K562 (cell line): ENCODE data around the gene TUBA4B. TPM values are rescaled to one million over a fixed set of nuclear protein-coding genes. Genes with fewer than 3 reads are reported as not detected.

ENCODE experiments used
- CHD1 ChIP-seq: fragments of 200-600 bp; sonication (generic); IDR thresholded peaks from one replicate; pipeline ENCODE4 v1.6.1; 2012; ENCODE audit warnings: mild to moderate bottlenecking, moderate library complexity, low read length, inconsistent platforms
- CHD4 ChIP-seq: fragments of 200-600 bp; sonication (generic); IDR thresholded peaks from 3 replicates; pipeline ENCODE4 v1.6.1; 2012; ENCODE audit warnings: low read depth, mild to moderate bottlenecking, mixed read lengths, low read length, inconsistent platforms; ENCODE audit not compliant: insufficient read depth, insufficient replicate concordance, poor library complexity, severe bottlenecking
- NFATC3 ChIP-seq: fragments of 450-650 bp; IDR thresholded peaks from 2 replicates; pipeline ENCODE4 v1.6.1; 2017; ENCODE audit warnings: mild to moderate bottlenecking
- RBBP5 ChIP-seq: fragments of 200-600 bp; sonication (generic); IDR thresholded peaks from 2 replicates; pipeline ENCODE4 v1.6.1; 2012; ENCODE audit warnings: borderline replicate concordance, mild to moderate bottlenecking, low read length, control low read depth, inconsistent platforms; ENCODE audit not compliant: insufficient read depth, poor library complexity, severe bottlenecking
- TRIM28 ChIP-seq: fragments of 450-650 bp; IDR thresholded peaks from 2 replicates; pipeline ENCODE4 v1.6.1; 2017
- polyA plus RNA-seq, 8 experiments: library from polyadenylated mRNA; depleted of rRNA in 4 of 8; stranded (reverse) in 5 of 8; unstranded in 3 of 8; fragments of >200 nt; fragmentation: Nextera tagmentation in 2 of 8; fragmentation: Illumina TruSeq in 1 of 8; extraction: Ambion mirVana in 2 of 8; extraction: Trizol in 1 of 8; gene quantifications; 2 replicates each; pipeline versions ENCODE4 v1.2.1 to v1.2.3, GENCODE V29; 2011 to 2014; ENCODE audit warnings: inconsistent platforms in 1 of 8, missing spikeins in 1 of 8
- total RNA-seq, 7 experiments: library from RNA; depleted of rRNA in 6 of 7; stranded (reverse); fragments of >200 nt in 6 of 7; fragmentation: Illumina TruSeq in 2 of 7; extraction: Trizol in 2 of 7; gene quantifications; 2 replicates each; pipeline versions ENCODE4 v1.2.1 to v1.2.3, GENCODE V29; 2011 to 2021; ENCODE audit warnings: low replicate concordance in 1 of 7
- TF ChIP-seq, protein P1 (sequence below), 2 experiments: fragments of 450-650 bp in 1 of 2; sonication (generic) in 1 of 2; formaldehyde crosslinking in 1 of 2; IDR thresholded peaks; 2 replicates each; pipeline versions ENCODE4 v1.7.1 to v1.9.0; 2016 to 2022; ENCODE audit warnings: inconsistent platforms in 1 of 2, mild to moderate bottlenecking in 1 of 2, missing genetic modification reagents in 1 of 2
- TF ChIP-seq, protein P2 (sequence below): fragments of 250-450 bp; sonication (Bioruptor Pico); IDR thresholded peaks from 2 replicates; pipeline ENCODE4 v1.5.0; 2021; ENCODE audit warnings: mild to moderate bottlenecking, borderline replicate concordance
- TF ChIP-seq, protein P3 (sequence below): sonication (generic); formaldehyde crosslinking; IDR thresholded peaks from 2 replicates; pipeline ENCODE4 v1.8.0; 2022; ENCODE audit warnings: mild to moderate bottlenecking, missing genetic modification reagents

TUBA4B gene
- total and polyA plus RNA-seq, 9 of the 15 experiments (the other 6 are each of a cell fraction or from before 2014, with no cell fraction given): 0.04 TPM; not detected in 8

DNA sequence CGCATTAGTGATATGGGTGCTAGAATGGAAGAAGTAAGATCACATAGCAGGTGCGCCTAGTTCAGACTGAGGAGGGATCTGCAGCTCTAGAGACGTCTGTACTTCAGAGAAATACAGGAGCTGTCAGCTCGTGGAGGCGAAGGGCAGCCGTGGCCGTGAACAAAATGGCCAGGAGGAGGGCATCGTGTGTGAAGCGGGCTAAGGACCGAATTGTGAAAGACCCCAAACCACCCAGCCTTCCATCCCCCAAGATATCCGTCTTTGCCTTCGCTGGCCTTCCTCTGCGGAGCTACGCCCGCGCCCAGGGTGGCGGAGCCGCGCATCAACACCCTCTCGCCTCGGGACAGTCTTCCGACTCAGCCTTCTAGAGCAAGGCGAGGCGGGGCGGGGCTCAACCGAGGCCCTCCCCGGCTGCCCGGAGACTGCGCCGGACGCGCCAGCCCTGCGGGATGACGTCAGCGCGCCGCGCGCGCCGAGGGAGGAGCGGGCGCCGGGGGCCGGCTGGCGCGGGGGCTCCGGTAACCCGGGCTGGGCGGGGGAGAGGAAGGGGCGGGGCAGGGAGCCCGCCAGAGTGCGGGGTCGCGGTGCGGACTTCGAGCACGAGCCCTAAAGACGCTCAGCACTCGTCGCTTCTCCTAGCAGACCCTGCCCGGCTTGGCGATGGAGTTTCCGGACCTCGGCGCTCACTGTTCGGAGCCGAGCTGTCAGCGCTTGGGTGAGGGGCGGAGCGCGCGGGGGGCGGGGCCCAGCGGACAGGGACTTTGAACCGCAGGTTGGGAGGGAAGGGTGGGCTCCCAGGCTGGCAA lies 46.5 kb upstream of the TUBA4B start, which contains the start of gene ZFAND2B (continued):
- TF ChIP-seq, protein P1, sequence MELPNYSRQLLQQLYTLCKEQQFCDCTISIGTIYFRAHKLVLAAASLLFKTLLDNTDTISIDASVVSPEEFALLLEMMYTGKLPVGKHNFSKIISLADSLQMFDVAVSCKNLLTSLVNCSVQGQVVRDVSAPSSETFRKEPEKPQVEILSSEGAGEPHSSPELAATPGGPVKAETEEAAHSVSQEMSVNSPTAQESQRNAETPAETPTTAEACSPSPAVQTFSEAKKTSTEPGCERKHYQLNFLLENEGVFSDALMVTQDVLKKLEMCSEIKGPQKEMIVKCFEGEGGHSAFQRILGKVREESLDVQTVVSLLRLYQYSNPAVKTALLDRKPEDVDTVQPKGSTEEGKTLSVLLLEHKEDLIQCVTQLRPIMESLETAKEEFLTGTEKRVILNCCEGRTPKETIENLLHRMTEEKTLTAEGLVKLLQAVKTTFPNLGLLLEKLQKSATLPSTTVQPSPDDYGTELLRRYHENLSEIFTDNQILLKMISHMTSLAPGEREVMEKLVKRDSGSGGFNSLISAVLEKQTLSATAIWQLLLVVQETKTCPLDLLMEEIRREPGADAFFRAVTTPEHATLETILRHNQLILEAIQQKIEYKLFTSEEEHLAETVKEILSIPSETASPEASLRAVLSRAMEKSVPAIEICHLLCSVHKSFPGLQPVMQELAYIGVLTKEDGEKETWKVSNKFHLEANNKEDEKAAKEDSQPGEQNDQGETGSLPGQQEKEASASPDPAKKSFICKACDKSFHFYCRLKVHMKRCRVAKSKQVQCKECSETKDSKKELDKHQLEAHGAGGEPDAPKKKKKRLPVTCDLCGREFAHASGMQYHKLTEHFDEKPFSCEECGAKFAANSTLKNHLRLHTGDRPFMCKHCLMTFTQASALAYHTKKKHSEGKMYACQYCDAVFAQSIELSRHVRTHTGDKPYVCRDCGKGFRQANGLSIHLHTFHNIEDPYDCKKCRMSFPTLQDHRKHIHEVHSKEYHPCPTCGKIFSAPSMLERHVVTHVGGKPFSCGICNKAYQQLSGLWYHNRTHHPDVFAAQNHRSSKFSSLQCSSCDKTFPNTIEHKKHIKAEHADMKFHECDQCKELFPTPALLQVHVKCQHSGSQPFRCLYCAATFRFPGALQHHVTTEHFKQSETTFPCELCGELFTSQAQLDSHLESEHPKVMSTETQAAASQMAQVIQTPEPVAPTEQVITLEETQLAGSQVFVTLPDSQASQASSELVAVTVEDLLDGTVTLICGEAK (IDR thresholded peaks at IDR 0.05): 0 out of 2 replicates have a peak, but pooled peaks have one; percentile 9
- TF ChIP-seq, protein P1 (CRISPR knock-in tag; IDR thresholded peaks at IDR 0.05): no peak
- TF ChIP-seq CHD4 (no peak), NFATC3 (no peak), TRIM28 (0 out of 2 replicates have a peak, but pooled peaks have one; percentile 37), RBBP5 (peak; percentile 52), CHD1 (no peak)
- TF ChIP-seq, protein P2, sequence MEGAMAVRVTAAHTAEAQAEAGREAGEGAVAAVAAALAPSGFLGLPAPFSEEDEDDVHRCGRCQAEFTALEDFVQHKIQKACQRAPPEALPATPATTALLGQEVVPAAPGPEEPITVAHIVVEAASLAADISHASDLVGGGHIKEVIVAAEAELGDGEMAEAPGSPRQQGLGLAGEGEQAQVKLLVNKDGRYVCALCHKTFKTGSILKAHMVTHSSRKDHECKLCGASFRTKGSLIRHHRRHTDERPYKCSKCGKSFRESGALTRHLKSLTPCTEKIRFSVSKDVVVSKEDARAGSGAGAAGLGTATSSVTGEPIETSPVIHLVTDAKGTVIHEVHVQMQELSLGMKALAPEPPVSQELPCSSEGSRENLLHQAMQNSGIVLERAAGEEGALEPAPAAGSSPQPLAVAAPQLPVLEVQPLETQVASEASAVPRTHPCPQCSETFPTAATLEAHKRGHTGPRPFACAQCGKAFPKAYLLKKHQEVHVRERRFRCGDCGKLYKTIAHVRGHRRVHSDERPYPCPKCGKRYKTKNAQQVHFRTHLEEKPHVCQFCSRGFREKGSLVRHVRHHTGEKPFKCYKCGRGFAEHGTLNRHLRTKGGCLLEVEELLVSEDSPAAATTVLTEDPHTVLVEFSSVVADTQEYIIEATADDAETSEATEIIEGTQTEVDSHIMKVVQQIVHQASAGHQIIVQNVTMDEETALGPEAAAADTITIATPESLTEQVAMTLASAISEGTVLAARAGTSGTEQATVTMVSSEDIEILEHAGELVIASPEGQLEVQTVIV (CRISPR knock-in tag): no peak
- TF ChIP-seq, protein P3, sequence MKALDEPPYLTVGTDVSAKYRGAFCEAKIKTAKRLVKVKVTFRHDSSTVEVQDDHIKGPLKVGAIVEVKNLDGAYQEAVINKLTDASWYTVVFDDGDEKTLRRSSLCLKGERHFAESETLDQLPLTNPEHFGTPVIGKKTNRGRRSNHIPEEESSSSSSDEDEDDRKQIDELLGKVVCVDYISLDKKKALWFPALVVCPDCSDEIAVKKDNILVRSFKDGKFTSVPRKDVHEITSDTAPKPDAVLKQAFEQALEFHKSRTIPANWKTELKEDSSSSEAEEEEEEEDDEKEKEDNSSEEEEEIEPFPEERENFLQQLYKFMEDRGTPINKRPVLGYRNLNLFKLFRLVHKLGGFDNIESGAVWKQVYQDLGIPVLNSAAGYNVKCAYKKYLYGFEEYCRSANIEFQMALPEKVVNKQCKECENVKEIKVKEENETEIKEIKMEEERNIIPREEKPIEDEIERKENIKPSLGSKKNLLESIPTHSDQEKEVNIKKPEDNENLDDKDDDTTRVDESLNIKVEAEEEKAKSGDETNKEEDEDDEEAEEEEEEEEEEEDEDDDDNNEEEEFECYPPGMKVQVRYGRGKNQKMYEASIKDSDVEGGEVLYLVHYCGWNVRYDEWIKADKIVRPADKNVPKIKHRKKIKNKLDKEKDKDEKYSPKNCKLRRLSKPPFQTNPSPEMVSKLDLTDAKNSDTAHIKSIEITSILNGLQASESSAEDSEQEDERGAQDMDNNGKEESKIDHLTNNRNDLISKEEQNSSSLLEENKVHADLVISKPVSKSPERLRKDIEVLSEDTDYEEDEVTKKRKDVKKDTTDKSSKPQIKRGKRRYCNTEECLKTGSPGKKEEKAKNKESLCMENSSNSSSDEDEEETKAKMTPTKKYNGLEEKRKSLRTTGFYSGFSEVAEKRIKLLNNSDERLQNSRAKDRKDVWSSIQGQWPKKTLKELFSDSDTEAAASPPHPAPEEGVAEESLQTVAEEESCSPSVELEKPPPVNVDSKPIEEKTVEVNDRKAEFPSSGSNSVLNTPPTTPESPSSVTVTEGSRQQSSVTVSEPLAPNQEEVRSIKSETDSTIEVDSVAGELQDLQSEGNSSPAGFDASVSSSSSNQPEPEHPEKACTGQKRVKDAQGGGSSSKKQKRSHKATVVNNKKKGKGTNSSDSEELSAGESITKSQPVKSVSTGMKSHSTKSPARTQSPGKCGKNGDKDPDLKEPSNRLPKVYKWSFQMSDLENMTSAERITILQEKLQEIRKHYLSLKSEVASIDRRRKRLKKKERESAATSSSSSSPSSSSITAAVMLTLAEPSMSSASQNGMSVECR (CRISPR knock-in tag): 0 out of 2 replicates have a peak, but pooled peaks have one; percentile 39
